GM18861 (cell line): ENCODE results near the gene RBBP8NL.

Experiments used
- ATAC-seq: cut with Tn5 transposase; IDR thresholded peaks from one replicate; pipeline ENCODE4 v1.9.1; 2021; ENCODE audit not compliant: unreplicated experiment

RBBP8NL gene

GRCh38 chr20:62422636-62423325 lies 4.6 kb downstream of the RBBP8NL start:
- ATAC-seq: no peak

GRCh38 chr20:62421716-62421990 lies 5.7 kb downstream of the RBBP8NL start:
- ATAC-seq: no peak

GRCh38 chr20:62420846-62421715 lies 6.3 kb downstream of the RBBP8NL start:
- no peak for ATAC-seq

GRCh38 chr20:62419759-62420158 lies 7.6 kb downstream of the RBBP8NL start:
- ATAC-seq: no peak

- no peak for ATAC-seq
These were observed 8.4 kb downstream of the RBBP8NL start for GRCh38 chr20:62418709-62419487.

- ATAC-seq: no peak
These were observed 9.2 kb downstream of the RBBP8NL start for GRCh38 chr20:62417981-62418708.

- no peak for ATAC-seq
These were observed 10.4 kb downstream of the RBBP8NL start for GRCh38 chr20:62416651-62417637.

GRCh38 chr20:62415354-62416111 lies 11.8 kb downstream of the RBBP8NL start:
- ATAC-seq: no peak

GRCh38 chr20:62413896-62414481 lies 13.3 kb downstream of the RBBP8NL start:
- no peak for ATAC-seq

GRCh38 chr20:62413025-62413570 lies 14.2 kb downstream of the RBBP8NL start:
- ATAC-seq: no peak

- no peak for ATAC-seq
These were observed 14.9 kb downstream of the RBBP8NL start for GRCh38 chr20:62412194-62413024.

GRCh38 chr20:62411479-62412193 lies 15.7 kb downstream of the RBBP8NL start:
- ATAC-seq: no peak

- ATAC-seq: no peak
These were observed 16.4 kb downstream of the RBBP8NL start for GRCh38 chr20:62410746-62411478.

- ATAC-seq: no peak
These were observed 17.2 kb downstream of the RBBP8NL start for GRCh38 chr20:62409931-62410745.

GRCh38 chr20:62409086-62409853 lies 18.1 kb downstream of the RBBP8NL start:
- ATAC-seq: no peak
